ENCODE measurements around the gene AEBP2. TPM values are rescaled to one million over a fixed set of nuclear protein-coding genes. Genes with fewer than 3 reads are reported as not detected.
A peak's percentile ranks its signal among the peaks of the same experiment; 100 is the strongest.
"Not testable (repeated sequence)": the region's sequence is repeated elsewhere in the genome, so short reads cannot be mapped to it uniquely, and the experiment has no call there.

The AEBP2 gene
- total and polyA plus RNA-seq, 2 experiments from 2014 or later: 13.6 to 23.0 TPM

DNA sequence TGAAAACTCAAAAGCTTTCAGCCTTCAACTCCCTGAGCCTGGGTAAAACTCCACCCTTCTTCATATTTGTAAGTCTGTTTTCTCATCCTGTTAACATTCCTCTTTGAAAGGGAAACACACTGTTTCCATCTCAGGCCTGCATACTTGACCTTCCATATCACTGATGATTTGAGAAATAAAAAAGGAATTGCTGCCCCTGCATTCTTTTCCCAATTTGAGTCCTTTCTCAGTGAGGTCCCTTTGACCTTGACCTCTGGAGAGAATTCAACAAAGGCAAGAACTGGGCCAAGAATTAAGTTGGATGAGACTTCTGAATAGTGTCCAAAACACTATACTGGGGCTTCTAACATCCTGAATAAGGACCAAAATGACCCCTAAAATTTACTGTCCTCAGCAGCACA is 108.0 kb downstream of the AEBP2 start:
- no peaks in the 10 kb centered on the region for H3K27me3 ChIP-seq
- H3K4me3 ChIP-seq: no peak overlapping the region
- no peaks in the 10 kb centered on the region for H3K36me3 ChIP-seq
- H3K9me3 ChIP-seq (ENCODE audit: low read depth): no peaks in the 10 kb centered on the region
- peak in 1 of 2 donors; percentile 71 for DNase-seq (ENCODE audit: low read depth in 1 of 2, low spot score in 1 of 2)
- no peak for TF ChIP-seq CTCF (IDR thresholded peaks at IDR 0.05; ENCODE audit: low read depth, low read length)
- H3K27ac ChIP-seq: peak overlapping the region; percentile 31
- H3K4me1 ChIP-seq (ENCODE audit: low read depth): peaks cover 20% of the 10 kb centered on the region

DNA sequence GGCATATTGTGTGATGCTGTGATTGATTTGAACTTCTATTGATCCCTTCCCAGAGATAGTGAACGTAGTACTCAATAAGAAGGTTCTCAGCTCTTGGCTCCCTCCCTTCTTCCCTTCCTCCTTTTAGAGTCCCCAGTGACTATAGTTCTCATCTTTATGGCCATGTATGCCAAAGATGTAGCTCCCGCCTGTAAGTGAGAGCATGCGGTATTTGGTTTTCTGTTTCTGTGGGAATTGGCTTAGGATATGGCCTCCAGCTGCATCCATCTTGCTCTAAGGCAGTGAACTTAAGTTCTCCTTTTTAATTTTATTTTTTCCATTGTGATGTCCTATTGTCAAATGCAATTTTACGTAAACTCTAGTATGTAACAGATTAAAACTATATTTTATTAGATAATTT is 109.5 kb downstream of the AEBP2 start:
- TF ChIP-seq CTCF (IDR thresholded peaks at IDR 0.05; ENCODE audit: low read depth, low read length): no peak
- Histone ChIP-seq H3K4me3 (no peak overlapping the region), H3K27ac (no peak overlapping the region), H3K4me1 (ENCODE audit: low read depth) (peaks cover 20% of the 10 kb centered on the region), H3K9me3 (ENCODE audit: low read depth) (no peaks in the 10 kb centered on the region), H3K27me3 (no peaks in the 10 kb centered on the region), H3K36me3 (no peaks in the 10 kb centered on the region)
- DNase-seq (ENCODE audit: low read depth in 1 of 2, low spot score in 1 of 2): no peak

- DNase-seq (ENCODE audit: low read depth in 1 of 2, low spot score in 1 of 2): no peak
- Histone ChIP-seq H3K4me1 (ENCODE audit: low read depth) (peaks cover 19% of the 10 kb centered on the region), H3K9me3 (ENCODE audit: low read depth) (no peaks in the 10 kb centered on the region), H3K27ac (no peak overlapping the region), H3K36me3 (no peaks in the 10 kb centered on the region), H3K27me3 (no peaks in the 10 kb centered on the region), H3K4me3 (no peak overlapping the region)
- TF ChIP-seq CTCF (IDR thresholded peaks at IDR 0.05; ENCODE audit: low read depth, low read length): no peak
Observed at GRCh38 chr12:19550626-19551025, 111.3 kb downstream of the AEBP2 start.

GRCh38 chr12:19552441-19553097 is 113.3 kb downstream of the AEBP2 start:
- not testable (repeated sequence) for H3K4me1 ChIP-seq (ENCODE audit: low read depth); H3K27ac ChIP-seq; H3K36me3 ChIP-seq; H3K27me3 ChIP-seq; DNase-seq (ENCODE audit: low read depth in 1 of 2, low spot score in 1 of 2); H3K4me3 ChIP-seq; H3K9me3 ChIP-seq (ENCODE audit: low read depth)

- DNase-seq (ENCODE audit: low read depth in 1 of 2, low spot score in 1 of 2): no peak
- no peaks in the 10 kb centered on the region for H3K27me3 ChIP-seq
- H3K4me3 ChIP-seq: no peak overlapping the region
- H3K4me1 ChIP-seq (ENCODE audit: low read depth): no peaks in the 10 kb centered on the region
- no peaks in the 10 kb centered on the region for H3K36me3 ChIP-seq
- TF ChIP-seq CTCF (IDR thresholded peaks at IDR 0.05; ENCODE audit: low read depth, low read length): no peak
- H3K9me3 ChIP-seq (ENCODE audit: low read depth): no peaks in the 10 kb centered on the region
- no peak overlapping the region for H3K27ac ChIP-seq
Observed at GRCh38 chr12:19553175-19553574, 113.9 kb downstream of the AEBP2 start.

GRCh38 chr12:19561411-19561961 is 122.2 kb downstream of the AEBP2 start:
- DNase-seq (ENCODE audit: low read depth in 1 of 2, low spot score in 1 of 2): no peak
- Histone ChIP-seq H3K27me3 (no peaks in the 10 kb centered on the region), H3K4me3 (no peak overlapping the region), H3K36me3 (no peaks in the 10 kb centered on the region), H3K27ac (no peak overlapping the region), H3K9me3 (ENCODE audit: low read depth) (no peaks in the 10 kb centered on the region), H3K4me1 (ENCODE audit: low read depth) (no peaks in the 10 kb centered on the region)
- TF ChIP-seq CTCF (IDR thresholded peaks at IDR 0.05; ENCODE audit: low read depth, low read length): no peak

Data from cardiac muscle cell (in vitro differentiated cells and primary cell).